Measurements from ENCODE around the gene ABCB8.

Gene ABCB8

GRCh38 chr7:151013356-151013732 lies 14.9 kb upstream of the ABCB8 start:
- H3K9ac ChIP-seq (ENCODE audit: low read depth in 1 of 2, low read length in 2 of 2): no peak overlapping the region
- H3K4me1 ChIP-seq (ENCODE audit: control insufficient read depth in 2 of 2, insufficient read depth in 2 of 2, low read length in 2 of 2): peaks cover 14 to 35% of the 10 kb centered on the region in 2 donors
- no peak overlapping the region for H3K27ac ChIP-seq (ENCODE audit: low read depth in 2 of 2, low read length in 2 of 2)
- no peaks in the 10 kb centered on the region for H3K36me3 ChIP-seq (ENCODE audit: control insufficient read depth in 2 of 2, insufficient read depth in 2 of 2, low read length in 2 of 2)
- no peak overlapping the region for H3K4me3 ChIP-seq (ENCODE audit: low read length in 2 of 2)
- no peaks in the 10 kb centered on the region for H3K9me3 ChIP-seq (ENCODE audit: control insufficient read depth in 2 of 2, low read length in 2 of 2)
- peaks cover 0 to 2% of the 10 kb centered on the region in 2 donors for H3K27me3 ChIP-seq (ENCODE audit: control insufficient read depth in 2 of 2, insufficient read depth in 2 of 2, low read length in 2 of 2)

- H3K9ac ChIP-seq (ENCODE audit: low read depth in 1 of 2, low read length in 2 of 2): peak overlapping the region; percentile 5 to 44
Measured at GRCh38 chr7:151013733-151014497, 14.3 kb upstream of the ABCB8 start.

GRCh38 chr7:151014950-151015349 lies 13.3 kb upstream of the ABCB8 start:
- H3K4me3 ChIP-seq (ENCODE audit: low read length in 2 of 2): no peak overlapping the region
- no peak overlapping the region for H3K9ac ChIP-seq (ENCODE audit: low read depth in 1 of 2, low read length in 2 of 2)
- no peak overlapping the region for H3K27ac ChIP-seq (ENCODE audit: low read depth in 2 of 2, low read length in 2 of 2)
- peaks cover 7 to 17% of the 10 kb centered on the region in 2 donors for H3K27me3 ChIP-seq (ENCODE audit: control insufficient read depth in 2 of 2, insufficient read depth in 2 of 2, low read length in 2 of 2)
- H3K4me1 ChIP-seq (ENCODE audit: control insufficient read depth in 2 of 2, insufficient read depth in 2 of 2, low read length in 2 of 2): peaks cover 20 to 34% of the 10 kb centered on the region in 2 donors
- no peaks in the 10 kb centered on the region for H3K9me3 ChIP-seq (ENCODE audit: control insufficient read depth in 2 of 2, low read length in 2 of 2)
- no peaks in the 10 kb centered on the region for H3K36me3 ChIP-seq (ENCODE audit: control insufficient read depth in 2 of 2, insufficient read depth in 2 of 2, low read length in 2 of 2)

More at GRCh38 chr7:151013733-151014497, 14.3 kb upstream of the ABCB8 start:
- peaks cover 0 to 6% of the 10 kb centered on the region in 2 donors for H3K27me3 ChIP-seq (ENCODE audit: control insufficient read depth in 2 of 2, insufficient read depth in 2 of 2, low read length in 2 of 2)
- peaks cover 19 to 34% of the 10 kb centered on the region in 2 donors for H3K4me1 ChIP-seq (ENCODE audit: control insufficient read depth in 2 of 2, insufficient read depth in 2 of 2, low read length in 2 of 2)
- no peak overlapping the region for H3K27ac ChIP-seq (ENCODE audit: low read depth in 2 of 2, low read length in 2 of 2)
- H3K4me3 ChIP-seq (ENCODE audit: low read length in 2 of 2): peak overlapping the region; percentile 9 to 60
- H3K9me3 ChIP-seq (ENCODE audit: control insufficient read depth in 2 of 2, low read length in 2 of 2): no peaks in the 10 kb centered on the region
- no peaks in the 10 kb centered on the region for H3K36me3 ChIP-seq (ENCODE audit: control insufficient read depth in 2 of 2, insufficient read depth in 2 of 2, low read length in 2 of 2)

GRCh38 chr7:151015967-151016366 lies 12.3 kb upstream of the ABCB8 start:
- H3K4me1 ChIP-seq (ENCODE audit: control insufficient read depth in 2 of 2, insufficient read depth in 2 of 2, low read length in 2 of 2): peaks cover 20 to 30% of the 10 kb centered on the region in 2 donors
- H3K9me3 ChIP-seq (ENCODE audit: control insufficient read depth in 2 of 2, low read length in 2 of 2): no peaks in the 10 kb centered on the region
- no peak overlapping the region for H3K9ac ChIP-seq (ENCODE audit: low read depth in 1 of 2, low read length in 2 of 2)
- H3K36me3 ChIP-seq (ENCODE audit: control insufficient read depth in 2 of 2, insufficient read depth in 2 of 2, low read length in 2 of 2): no peaks in the 10 kb centered on the region
- H3K4me3 ChIP-seq (ENCODE audit: low read length in 2 of 2): no peak overlapping the region
- H3K27ac ChIP-seq (ENCODE audit: low read depth in 2 of 2, low read length in 2 of 2): no peak overlapping the region
- peaks cover 15 to 20% of the 10 kb centered on the region in 2 donors for H3K27me3 ChIP-seq (ENCODE audit: control insufficient read depth in 2 of 2, insufficient read depth in 2 of 2, low read length in 2 of 2)

- Histone ChIP-seq H3K4me1 (ENCODE audit: control insufficient read depth in 2 of 2, insufficient read depth in 2 of 2, low read length in 2 of 2) (peaks cover 20 to 30% of the 10 kb centered on the region in 2 donors), H3K27me3 (ENCODE audit: control insufficient read depth in 2 of 2, insufficient read depth in 2 of 2, low read length in 2 of 2) (peaks cover 15 to 20% of the 10 kb centered on the region in 2 donors), H3K36me3 (ENCODE audit: control insufficient read depth in 2 of 2, insufficient read depth in 2 of 2, low read length in 2 of 2) (no peaks in the 10 kb centered on the region), H3K4me3 (ENCODE audit: low read length in 2 of 2) (no peak overlapping the region), H3K9ac (ENCODE audit: low read depth in 1 of 2, low read length in 2 of 2) (no peak overlapping the region), H3K9me3 (ENCODE audit: control insufficient read depth in 2 of 2, low read length in 2 of 2) (no peaks in the 10 kb centered on the region), H3K27ac (ENCODE audit: low read depth in 2 of 2, low read length in 2 of 2) (no peak overlapping the region)
Measured at GRCh38 chr7:151016505-151016904, 11.7 kb upstream of the ABCB8 start.

- Histone ChIP-seq H3K27ac (ENCODE audit: low read depth in 2 of 2, low read length in 2 of 2) (no peak overlapping the region), H3K27me3 (ENCODE audit: control insufficient read depth in 2 of 2, insufficient read depth in 2 of 2, low read length in 2 of 2) (peaks cover 15 to 20% of the 10 kb centered on the region in 2 donors), H3K4me3 (ENCODE audit: low read length in 2 of 2) (no peak overlapping the region), H3K9me3 (ENCODE audit: control insufficient read depth in 2 of 2, low read length in 2 of 2) (no peaks in the 10 kb centered on the region), H3K36me3 (ENCODE audit: control insufficient read depth in 2 of 2, insufficient read depth in 2 of 2, low read length in 2 of 2) (no peaks in the 10 kb centered on the region), H3K4me1 (ENCODE audit: control insufficient read depth in 2 of 2, insufficient read depth in 2 of 2, low read length in 2 of 2) (peaks cover 16 to 29% of the 10 kb centered on the region in 2 donors), H3K9ac (ENCODE audit: low read depth in 1 of 2, low read length in 2 of 2) (no peak overlapping the region)
Measured at GRCh38 chr7:151016942-151017341, 11.3 kb upstream of the ABCB8 start.

GRCh38 chr7:151017370-151017952 lies 10.8 kb upstream of the ABCB8 start:
- Histone ChIP-seq H3K4me3 (ENCODE audit: low read length in 2 of 2) (no peak overlapping the region), H3K9me3 (ENCODE audit: control insufficient read depth in 2 of 2, low read length in 2 of 2) (no peaks in the 10 kb centered on the region), H3K27me3 (ENCODE audit: control insufficient read depth in 2 of 2, insufficient read depth in 2 of 2, low read length in 2 of 2) (peaks cover 15 to 20% of the 10 kb centered on the region in 2 donors), H3K4me1 (ENCODE audit: control insufficient read depth in 2 of 2, insufficient read depth in 2 of 2, low read length in 2 of 2) (peaks cover 13 to 23% of the 10 kb centered on the region in 2 donors), H3K9ac (ENCODE audit: low read depth in 1 of 2, low read length in 2 of 2) (no peak overlapping the region), H3K36me3 (ENCODE audit: control insufficient read depth in 2 of 2, insufficient read depth in 2 of 2, low read length in 2 of 2) (no peaks in the 10 kb centered on the region), H3K27ac (ENCODE audit: low read depth in 2 of 2, low read length in 2 of 2) (no peak overlapping the region)

GRCh38 chr7:151017953-151018420 lies 10.3 kb upstream of the ABCB8 start:
- H3K27me3 ChIP-seq (ENCODE audit: control insufficient read depth in 2 of 2, insufficient read depth in 2 of 2, low read length in 2 of 2): peaks cover 15 to 20% of the 10 kb centered on the region in 2 donors
- H3K9me3 ChIP-seq (ENCODE audit: control insufficient read depth in 2 of 2, low read length in 2 of 2): no peaks in the 10 kb centered on the region
- no peak overlapping the region for H3K27ac ChIP-seq (ENCODE audit: low read depth in 2 of 2, low read length in 2 of 2)
- H3K4me3 ChIP-seq (ENCODE audit: low read length in 2 of 2): peak overlapping the region in 1 of 2 donors; percentile 38
- H3K4me1 ChIP-seq (ENCODE audit: control insufficient read depth in 2 of 2, insufficient read depth in 2 of 2, low read length in 2 of 2): peaks cover 10 to 18% of the 10 kb centered on the region in 2 donors
- H3K9ac ChIP-seq (ENCODE audit: low read depth in 1 of 2, low read length in 2 of 2): no peak overlapping the region
- no peaks in the 10 kb centered on the region for H3K36me3 ChIP-seq (ENCODE audit: control insufficient read depth in 2 of 2, insufficient read depth in 2 of 2, low read length in 2 of 2)

- no peak overlapping the region for H3K27ac ChIP-seq (ENCODE audit: low read depth in 2 of 2, low read length in 2 of 2)
- H3K9ac ChIP-seq (ENCODE audit: low read depth in 1 of 2, low read length in 2 of 2): no peak overlapping the region
- H3K4me3 ChIP-seq (ENCODE audit: low read length in 2 of 2): peak overlapping the region; percentile 2 to 38
- H3K9me3 ChIP-seq (ENCODE audit: control insufficient read depth in 2 of 2, low read length in 2 of 2): no peaks in the 10 kb centered on the region
- H3K27me3 ChIP-seq (ENCODE audit: control insufficient read depth in 2 of 2, insufficient read depth in 2 of 2, low read length in 2 of 2): peaks cover 15 to 20% of the 10 kb centered on the region in 2 donors
- H3K4me1 ChIP-seq (ENCODE audit: control insufficient read depth in 2 of 2, insufficient read depth in 2 of 2, low read length in 2 of 2): peaks cover 8 to 16% of the 10 kb centered on the region in 2 donors
- no peaks in the 10 kb centered on the region for H3K36me3 ChIP-seq (ENCODE audit: control insufficient read depth in 2 of 2, insufficient read depth in 2 of 2, low read length in 2 of 2)
Measured at GRCh38 chr7:151018421-151019129, 9.7 kb upstream of the ABCB8 start.

- Histone ChIP-seq H3K4me1 (ENCODE audit: control insufficient read depth in 2 of 2, insufficient read depth in 2 of 2, low read length in 2 of 2) (peaks cover 8 to 11% of the 10 kb centered on the region in 2 donors), H3K36me3 (ENCODE audit: control insufficient read depth in 2 of 2, insufficient read depth in 2 of 2, low read length in 2 of 2) (no peaks in the 10 kb centered on the region), H3K27me3 (ENCODE audit: control insufficient read depth in 2 of 2, insufficient read depth in 2 of 2, low read length in 2 of 2) (peaks cover 15 to 20% of the 10 kb centered on the region in 2 donors), H3K4me3 (ENCODE audit: low read length in 2 of 2) (no peak overlapping the region), H3K9ac (ENCODE audit: low read depth in 1 of 2, low read length in 2 of 2) (no peak overlapping the region), H3K27ac (ENCODE audit: low read depth in 2 of 2, low read length in 2 of 2) (no peak overlapping the region), H3K9me3 (ENCODE audit: control insufficient read depth in 2 of 2, low read length in 2 of 2) (no peaks in the 10 kb centered on the region)
Measured at GRCh38 chr7:151019130-151019447, 9.2 kb upstream of the ABCB8 start.

All from mucosa of rectum (tissue), 2 donors.